Neural cell (in vitro differentiated cells): ENCODE measurements around the gene ARHGEF12. TPM values are rescaled to one million over a fixed set of nuclear protein-coding genes. Genes with fewer than 3 reads are reported as not detected.

Experiments used
- H2AFZ ChIP-seq: fragments of 200-600, 300-800 bp; sonication (generic), shearing (Covaris generic); 2 replicates; pipeline ENCODE4 v1.6.0; 2014; ENCODE audit warnings: low read depth, mild to moderate bottlenecking, antibody characterized with exemption, low read length, moderate library complexity
- H3F3A ChIP-seq: fragments of 200-600 bp; shearing (Covaris generic); 2 replicates; pipeline ENCODE4 v1.6.1; 2016; ENCODE audit warnings: mild to moderate bottlenecking, moderate library complexity, mixed read lengths, antibody characterized with exemption, low read length; ENCODE audit not compliant: insufficient read depth, poor library complexity, severe bottlenecking
- H3K27ac ChIP-seq: fragments of 200-600, 300-800 bp; sonication (generic), shearing (Covaris generic); 2 replicates; pipeline ENCODE4 v1.5.1; 2014; ENCODE audit warnings: mild to moderate bottlenecking, low read length, moderate library complexity
- H3K27me3 ChIP-seq: fragments of 300-800, 200-600 bp; sonication (generic), shearing (Covaris generic); 2 replicates; pipeline ENCODE4 v1.6.0; 2014; ENCODE audit warnings: mild to moderate bottlenecking, low read depth, low read length, moderate library complexity; ENCODE audit not compliant: insufficient read depth
- H3K36me3 ChIP-seq: fragments of 300-800, 200-600 bp; sonication (generic), shearing (Covaris generic); 2 replicates; pipeline ENCODE4 v1.5.1; 2014; ENCODE audit warnings: mild to moderate bottlenecking, antibody characterized with exemption, low read length, moderate library complexity; ENCODE audit not compliant: insufficient read depth
- H3K4me2 ChIP-seq: fragments of 300-800, 200-600 bp; sonication (generic), shearing (Covaris generic); 2 replicates; pipeline ENCODE4 v1.6.0; 2014; ENCODE audit warnings: mild to moderate bottlenecking, low read length
- H3K4me3 ChIP-seq: fragments of 300-800, 200-600 bp; sonication (generic), shearing (Covaris generic); 2 replicates; pipeline ENCODE4 v1.5.1; 2014; ENCODE audit warnings: mild to moderate bottlenecking, low read length, moderate library complexity
- H3K79me2 ChIP-seq: fragments of 200-600 bp; shearing (Covaris generic); replicated peaks from 2 replicates; pipeline ENCODE4 v1.6.0; 2014; ENCODE audit warnings: mild to moderate bottlenecking, low read length, moderate library complexity; ENCODE audit not compliant: insufficient read depth
- H3K9ac ChIP-seq: fragments of 300-800, 200-600 bp; sonication (generic), shearing (Covaris generic); 2 replicates; pipeline ENCODE4 v1.6.1; 2016; ENCODE audit warnings: mild to moderate bottlenecking, low read length, mixed read lengths
- H3K9me2 ChIP-seq: fragments of 200-600 bp; shearing (Covaris generic); 2 replicates; pipeline ENCODE4 v1.6.1; 2016; ENCODE audit warnings: mild to moderate bottlenecking, low read length, mixed read lengths; ENCODE audit not compliant: insufficient read depth
- H3K9me3 ChIP-seq: fragments of 200-600, 300-800 bp; sonication (generic), shearing (Covaris generic); 2 replicates; pipeline ENCODE4 v1.6.1; 2016; ENCODE audit warnings: mild to moderate bottlenecking, mixed run types, low read length, moderate library complexity, mixed read lengths
- H4K20me1 ChIP-seq: fragments of 200-600 bp; shearing (Covaris generic); 2 replicates; pipeline ENCODE4 v1.6.1; 2016; ENCODE audit warnings: mild to moderate bottlenecking, mixed run types; ENCODE audit not compliant: insufficient read depth
- CTCF ChIP-seq: fragments of 450-650 bp; IDR thresholded peaks from 2 replicates; pipeline ENCODE4 v1.5.1; 2014; ENCODE audit warnings: antibody characterized with exemption, mild to moderate bottlenecking, moderate library complexity; ENCODE audit not compliant: poor library complexity, severe bottlenecking
- EP300 ChIP-seq: fragments of 450-650 bp; conservative IDR thresholded peaks from 2 replicates; pipeline ENCODE4 v1.6.1; 2014; ENCODE audit warnings: antibody characterized with exemption, mild to moderate bottlenecking, moderate library complexity; ENCODE audit not compliant: poor library complexity, severe bottlenecking
- EZH2 ChIP-seq: fragments of 200-600, 300-800 bp; shearing (Covaris generic), sonication (generic); IDR thresholded peaks from 2 replicates; pipeline ENCODE4 v1.6.1; 2014; ENCODE audit warnings: antibody characterized with exemption, low read length, borderline replicate concordance, mild to moderate bottlenecking; ENCODE audit not compliant: insufficient read depth, poor library complexity, severe bottlenecking
- MXI1 ChIP-seq: fragments of 450-650 bp; conservative IDR thresholded peaks from 2 replicates; pipeline ENCODE4 v1.6.1; 2014; ENCODE audit warnings: antibody characterized with exemption, mild to moderate bottlenecking; ENCODE audit not compliant: poor library complexity, severe bottlenecking
- POLR2AphosphoS5 ChIP-seq: IDR thresholded peaks from 2 replicates; pipeline ENCODE4 v1.6.1; 2012
- RAD21 ChIP-seq: fragments of 450-650 bp; conservative IDR thresholded peaks from 2 replicates; pipeline ENCODE4 v1.6.1; 2014; ENCODE audit warnings: antibody characterized with exemption, mild to moderate bottlenecking, moderate library complexity
- REST ChIP-seq: IDR thresholded peaks from 2 replicates; pipeline ENCODE4 v1.6.1; 2012; ENCODE audit warnings: borderline replicate concordance
- SMC3 ChIP-seq: fragments of 450-650 bp; conservative IDR thresholded peaks from 2 replicates; pipeline ENCODE4 v1.6.1; 2014; ENCODE audit warnings: antibody characterized with exemption, mild to moderate bottlenecking, moderate library complexity; ENCODE audit not compliant: poor library complexity
- TAF1 ChIP-seq: IDR thresholded peaks from 2 replicates; pipeline ENCODE4 v1.6.1; 2012; ENCODE audit warnings: low read depth
- polyA plus RNA-seq: library from polyadenylated mRNA; depleted of rRNA; stranded (reverse); fragments of >200 nt; gene quantifications from 2 replicates; pipeline ENCODE4 v1.2.3, GENCODE V29; 2014

The ARHGEF12 gene
- polyA plus RNA-seq, 1 donor from 2014 or later, result 93.4 TPM

- no peak for TF ChIP-seq REST
- no peak for TF ChIP-seq TAF1
- no peak for TF ChIP-seq POLR2AphosphoS5
- TF ChIP-seq EZH2, result no peak
- no peak for TF ChIP-seq EP300
- no peak for TF ChIP-seq SMC3
- no peak for TF ChIP-seq CTCF
- no peak for TF ChIP-seq RAD21
- no peak for TF ChIP-seq MXI1
- Histone ChIP-seq H3F3A (no peaks in the 10 kb centered on the region), H3K27me3 (no peaks in the 10 kb centered on the region), H3K9me2 (no peaks in the 10 kb centered on the region), H3K79me2 (no peaks in the 10 kb centered on the region), H4K20me1 (no peaks in the 10 kb centered on the region), H3K9ac (no peak overlapping the region), H2AFZ (no peak overlapping the region), H3K4me3 (no peak overlapping the region), H3K9me3 (peaks cover 3% of the 10 kb centered on the region), H3K36me3 (no peaks in the 10 kb centered on the region), H3K27ac (no peak overlapping the region), H3K4me2 (no peak overlapping the region)
These were observed 39.7 kb upstream of the ARHGEF12 start for GRCh38 chr11:120296554-120296953.

- TF ChIP-seq EZH2, result no peak
- no peak for TF ChIP-seq TAF1
- no peak for TF ChIP-seq EP300
- no peak for TF ChIP-seq CTCF
- no peak for TF ChIP-seq POLR2AphosphoS5
- no peak for TF ChIP-seq RAD21
- TF ChIP-seq MXI1, result no peak
These were observed 37.8 kb upstream of the ARHGEF12 start for GRCh38 chr11:120298461-120298860.

More at GRCh38 chr11:120298461-120298860, 37.8 kb upstream of the ARHGEF12 start:
- Histone ChIP-seq H3K27me3 (no peaks in the 10 kb centered on the region), H3K4me3 (no peak overlapping the region), H4K20me1 (no peaks in the 10 kb centered on the region), H3K27ac (no peak overlapping the region), H3K9ac (no peak overlapping the region), H3K9me2 (no peaks in the 10 kb centered on the region), H3K36me3 (no peaks in the 10 kb centered on the region), H3K4me2 (no peak overlapping the region), H3K79me2 (no peaks in the 10 kb centered on the region), H3F3A (no peaks in the 10 kb centered on the region), H2AFZ (no peak overlapping the region), H3K9me3 (peaks cover 3% of the 10 kb centered on the region)
